HepG2 (cell line): ENCODE measurements around the gene HSPB9.
"Not testable (repeated sequence)": the region's sequence is repeated elsewhere in the genome, so short reads cannot be mapped to it uniquely, and the experiment has no call there.

Source experiments
- BHLHE40 ChIP-seq: IDR thresholded peaks from 2 replicates; pipeline ENCODE4 v1.6.1; 2011; ENCODE audit warnings: low read length, improper control_type of control experiment
- EZH2 ChIP-seq: conservative IDR thresholded peaks from 2 replicates; pipeline ENCODE4 v1.6.1; 2012; ENCODE audit warnings: mild to moderate bottlenecking, low read depth, low read length, moderate library complexity
- JUN ChIP-seq: sonication (generic); formaldehyde crosslinking; IDR thresholded peaks from 2 replicates; pipeline ENCODE4 v1.4.0; 2020; ENCODE audit warnings: mild to moderate bottlenecking, missing genetic modification reagents
- NBN ChIP-seq: fragments of 450-650 bp; conservative IDR thresholded peaks from 2 replicates; pipeline ENCODE4 v1.6.1; 2017
- RARA ChIP-seq: IDR thresholded peaks from 2 replicates; pipeline ENCODE4 v1.6.1; 2016; ENCODE audit warnings: missing genetic modification reagents, missing compliant biosample characterization

DNA sequence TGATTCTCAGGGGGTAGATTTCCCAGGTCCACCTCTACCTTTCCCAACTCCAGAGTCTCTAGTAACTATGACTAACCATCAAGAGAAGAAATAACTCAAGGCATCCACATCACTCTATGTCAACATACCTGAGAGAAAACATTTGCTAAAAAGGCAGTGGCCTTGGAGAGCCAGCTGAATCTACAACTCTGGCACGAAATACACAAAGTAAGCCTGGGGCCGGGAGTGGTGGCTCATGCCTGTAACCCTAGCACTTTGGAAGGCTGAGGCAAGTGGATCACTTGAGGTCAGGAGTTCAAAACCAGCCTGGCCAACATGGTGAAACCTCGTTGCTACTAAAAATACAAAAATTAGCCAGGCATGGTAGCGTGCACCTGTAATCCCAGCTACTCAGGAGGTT, 20.5 kb downstream of the HSPB9 start:
- not testable (repeated sequence) for TF ChIP-seq BHLHE40; EZH2; JUN (CRISPR knock-in tag); NBN
- TF ChIP-seq RARA = peak; percentile 58
